CD8-positive, alpha-beta memory T cell (primary cell): ENCODE data around the gene HAPLN2. TPM values are rescaled to one million over a fixed set of nuclear protein-coding genes. Genes with fewer than 3 reads are reported as not detected.

ENCODE experiments used
- CTCF ChIA-PET: fragments of 350-600 bp; sonication (Branson Sonifier 250); formaldehyde crosslinking; loops from one replicate; lab custom pipeline; 2021; ENCODE audit warnings: antibody characterized with exemption; lab: Charles Lee
- POLR2A ChIA-PET: fragments of 350-600 bp; sonication (Branson Sonifier 250); formaldehyde crosslinking; loops from one replicate; lab custom pipeline; 2021; ENCODE audit warnings: antibody characterized with exemption; lab: Charles Lee
- DNase-seq, 5 donors: peaks; one replicate each; pipeline versions ENCODE4 v3.0.0 to v3.0.0-alpha.2; 2020 to 2022; ENCODE audit warnings: mixed read lengths in 1 of 5
- H3K27ac ChIP-seq: one replicate; pipeline ENCODE4 v1.7.0; 2013; ENCODE audit warnings: low read depth, mild to moderate bottlenecking, low read length, moderate library complexity
- H3K27me3 ChIP-seq: 2 replicates; pipeline ENCODE4 v1.7.0; 2013; ENCODE audit warnings: low read length, mild to moderate bottlenecking; ENCODE audit not compliant: insufficient read depth, poor library complexity, severe bottlenecking
- H3K36me3 ChIP-seq: 2 replicates; pipeline ENCODE4 v1.7.0; 2013; ENCODE audit warnings: mild to moderate bottlenecking, low read length, moderate library complexity; ENCODE audit not compliant: insufficient read depth
- H3K4me1 ChIP-seq: 2 replicates; pipeline ENCODE4 v1.7.0; 2013; ENCODE audit warnings: mild to moderate bottlenecking, low read length, moderate library complexity; ENCODE audit not compliant: insufficient read depth
- H3K4me3 ChIP-seq: 2 replicates; pipeline ENCODE4 v1.7.0; 2013; ENCODE audit warnings: mild to moderate bottlenecking, low read length
- H3K9me3 ChIP-seq: 2 replicates; pipeline ENCODE4 v1.7.0; 2013; ENCODE audit warnings: mild to moderate bottlenecking, low read length
- H3K27ac Mint-ChIP-seq, 8 donors: one replicate each; pipeline ENCODE4 v1.8.0; 2020 to 2021; ENCODE audit warnings: mixed read lengths in 8 of 8, mild to moderate bottlenecking in 6 of 8, inconsistent platforms in 3 of 8, moderate library complexity in 3 of 8
- H3K27me3 Mint-ChIP-seq, 2 donors: one replicate each; pipeline ENCODE4 v1.8.0; 2020 to 2021; ENCODE audit warnings: mixed read lengths in 2 of 2, mild to moderate bottlenecking in 1 of 2, moderate library complexity in 1 of 2
- H3K36me3 Mint-ChIP-seq, 3 donors: one replicate each; pipeline ENCODE4 v1.8.0; 2020 to 2021; ENCODE audit warnings: mixed read lengths in 3 of 3, inconsistent platforms in 1 of 3, mild to moderate bottlenecking in 1 of 3
- H3K4me1 Mint-ChIP-seq, 3 donors: one replicate each; pipeline ENCODE4 v1.8.0; 2020 to 2021; ENCODE audit warnings: mixed read lengths in 3 of 3, inconsistent platforms in 1 of 3, mild to moderate bottlenecking in 1 of 3
- H3K4me3 Mint-ChIP-seq, 7 donors: one replicate each; pipeline ENCODE4 v1.8.0; 2020 to 2021; ENCODE audit warnings: mixed read lengths in 7 of 7, mild to moderate bottlenecking in 6 of 7, moderate library complexity in 4 of 7, inconsistent platforms in 2 of 7
- H3K9me3 Mint-ChIP-seq, 5 donors: one replicate each; pipeline ENCODE4 v1.8.0; 2020 to 2022; ENCODE audit warnings: mixed read lengths in 5 of 5, mild to moderate bottlenecking in 3 of 5, moderate library complexity in 2 of 5, inconsistent platforms in 1 of 5
- polyA plus RNA-seq: library from polyadenylated mRNA; unstranded; fragments of 300-500 nt; fragmentation: Illumina TruSeq; gene quantifications from one replicate; pipeline ENCODE4 v1.2.3, GENCODE V29; 2021
- total RNA-seq, 2 experiments: library from RNA; stranded (reverse); gene quantifications; one replicate each; pipeline ENCODE4 v1.2.3, GENCODE V29; 2021

The HAPLN2 gene
- total and polyA plus RNA-seq, 3 experiments from 2014 or later: not detected

- no peaks in the 10 kb centered on the region for H3K27me3 Mint-ChIP-seq
- peak overlapping the region; percentile 81 to 94 (median 90) for H3K4me3 Mint-ChIP-seq
- peaks cover 20% of the 10 kb centered on the region for H3K4me1 ChIP-seq
- peaks cover 0 to 42% (median 7%) of the 10 kb centered on the region in 3 donors for H3K36me3 Mint-ChIP-seq
- peak overlapping the region; percentile 70 for H3K4me3 ChIP-seq
- ChIA-PET CTCF (interaction anchor here (0.9 to 3.9 kb wide), 8 partner anchors 10 to 207 kb away, joined by 3 to 22 read pairs (median 4); partner anchors contain the start of gene MEF2D), POLR2A (interaction anchor here (0.5 to 2.1 kb wide), 11 partner anchors 9 to 135 kb away, joined by 3 to 10 read pairs (median 5); partner anchors contain the start of genes GPATCH4 and MEF2D)
- H3K27ac Mint-ChIP-seq: peak overlapping the region; percentile 63 to 94 (median 82)
- no peaks in the 10 kb centered on the region for H3K9me3 ChIP-seq
- H3K27ac ChIP-seq: peak overlapping the region; percentile 67
- no peaks in the 10 kb centered on the region for H3K9me3 Mint-ChIP-seq
- DNase-seq: no peak
- no peaks in the 10 kb centered on the region for H3K27me3 ChIP-seq
- peaks cover 8% of the 10 kb centered on the region for H3K36me3 ChIP-seq
- peaks cover 20 to 24% (median 23%) of the 10 kb centered on the region in 3 donors for H3K4me1 Mint-ChIP-seq
These were observed 26.9 kb upstream of the HAPLN2 start for GRCh38 chr1:156592158-156592909.

- CTCF ChIA-PET: interaction anchor here (0.9 to 3.9 kb wide), 8 partner anchors 9 to 207 kb away, joined by 3 to 22 read pairs (median 4); partner anchors contain the start of gene MEF2D
- POLR2A ChIA-PET: no interaction called here
- Histone ChIP-seq H3K36me3 (peaks cover 15% of the 10 kb centered on the region), H3K27me3 (no peaks in the 10 kb centered on the region), H3K27ac (no peak overlapping the region), H3K4me3 (no peak overlapping the region), H3K9me3 (no peaks in the 10 kb centered on the region), H3K4me1 (peaks cover 20% of the 10 kb centered on the region)
- peak overlapping the region; percentile 81 to 94 (median 90) for H3K4me3 Mint-ChIP-seq
- no peaks in the 10 kb centered on the region for H3K27me3 Mint-ChIP-seq
- H3K36me3 Mint-ChIP-seq: peaks cover 0 to 50% (median 7%) of the 10 kb centered on the region in 3 donors
- no peak for DNase-seq
- H3K4me1 Mint-ChIP-seq: peaks cover 20 to 24% (median 23%) of the 10 kb centered on the region in 3 donors
- H3K27ac Mint-ChIP-seq: peak overlapping the region; percentile 63 to 90 (median 79)
- H3K9me3 Mint-ChIP-seq: no peaks in the 10 kb centered on the region
These were observed 26.1 kb upstream of the HAPLN2 start for GRCh38 chr1:156592910-156593660.

- Histone ChIP-seq H3K36me3 (peaks cover 20% of the 10 kb centered on the region), H3K4me3 (no peak overlapping the region), H3K27me3 (no peaks in the 10 kb centered on the region), H3K27ac (no peak overlapping the region), H3K4me1 (peaks cover 20% of the 10 kb centered on the region), H3K9me3 (no peaks in the 10 kb centered on the region)
- Mint-ChIP-seq H3K36me3 (peaks cover 0 to 55% (median 7%) of the 10 kb centered on the region in 3 donors), H3K27me3 (no peaks in the 10 kb centered on the region), H3K9me3 (no peaks in the 10 kb centered on the region), H3K4me1 (peaks cover 20 to 24% (median 23%) of the 10 kb centered on the region in 3 donors), H3K4me3 (peak overlapping the region in 1 of 7 donors; percentile 61), H3K27ac (peak overlapping the region in 1 of 8 donors; percentile 90)
- DNase-seq: no peak
- CTCF ChIA-PET: interaction anchor here (1.0 to 3.9 kb wide), 7 partner anchors 9 to 138 kb away, joined by 3 to 22 read pairs (median 3); partner anchors contain the start of gene MEF2D
- POLR2A ChIA-PET: no interaction called here
These were observed 25.6 kb upstream of the HAPLN2 start for GRCh38 chr1:156593661-156593989.

DNA sequence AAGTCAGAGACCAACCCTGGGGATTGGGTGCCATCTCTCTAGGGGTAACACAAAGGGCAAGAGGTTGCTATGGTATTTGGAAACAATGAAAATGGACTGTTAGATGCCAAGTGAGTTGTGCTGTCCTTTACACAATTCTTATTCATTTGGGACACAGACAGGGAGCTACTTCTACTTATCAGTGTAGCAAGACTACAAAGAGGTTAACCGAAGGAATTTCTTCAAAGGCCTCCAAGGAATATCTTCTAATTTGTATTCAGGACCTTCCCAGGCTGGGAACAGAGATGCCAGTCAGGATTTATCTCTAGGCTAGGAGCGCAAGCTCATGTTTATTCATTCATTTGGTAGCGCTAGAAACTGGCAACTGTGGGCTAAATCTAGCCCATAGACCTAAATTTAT is 25.0 kb upstream of the HAPLN2 start:
- peak overlapping the region in 4 of 8 donors; percentile 23 to 50 (median 45) for H3K27ac Mint-ChIP-seq
- CTCF ChIA-PET: interaction anchor here (0.7 to 3.9 kb wide), 7 partner anchors 12 to 208 kb away, joined by 3 to 22 read pairs (median 3); no protein-coding TSS in a partner anchor
- POLR2A ChIA-PET: no interaction called here
- H3K4me3 ChIP-seq: no peak overlapping the region
- no peaks in the 10 kb centered on the region for H3K27me3 Mint-ChIP-seq
- H3K27ac ChIP-seq: no peak overlapping the region
- peaks cover 24% of the 10 kb centered on the region for H3K36me3 ChIP-seq
- H3K4me1 Mint-ChIP-seq: peaks cover 20 to 24% (median 24%) of the 10 kb centered on the region in 3 donors
- no peaks in the 10 kb centered on the region for H3K9me3 Mint-ChIP-seq
- H3K27me3 ChIP-seq: no peaks in the 10 kb centered on the region
- peaks cover 0 to 59% (median 7%) of the 10 kb centered on the region in 3 donors for H3K36me3 Mint-ChIP-seq
- peak overlapping the region in 2 of 7 donors; percentile 45 to 61 for H3K4me3 Mint-ChIP-seq
- no peaks in the 10 kb centered on the region for H3K9me3 ChIP-seq
- peaks cover 21% of the 10 kb centered on the region for H3K4me1 ChIP-seq
- no peak for DNase-seq

DNA sequence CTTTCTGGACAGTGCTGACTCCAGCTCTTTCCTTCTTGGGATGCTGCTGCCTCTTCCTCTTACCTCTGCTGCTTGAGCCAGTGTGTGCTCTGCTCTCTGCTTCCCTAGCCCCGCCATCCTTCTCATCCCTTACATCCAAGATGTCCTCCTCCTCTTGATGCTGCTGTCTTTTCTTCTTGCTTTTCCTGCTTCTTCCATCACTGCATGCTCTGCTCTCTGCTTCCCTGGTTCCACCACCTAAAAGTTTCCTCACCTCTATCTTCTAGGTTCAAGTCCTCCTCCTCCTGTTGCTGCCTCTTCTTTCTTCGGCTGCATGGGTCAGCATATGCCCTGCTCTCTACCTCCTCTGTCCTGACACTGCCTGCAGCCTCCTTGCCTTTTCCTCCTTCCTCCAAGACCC is 24.2 kb upstream of the HAPLN2 start:
- H3K27ac ChIP-seq: no peak overlapping the region
- CTCF ChIA-PET: interaction anchor here (1.1 to 3.5 kb wide), 4 partner anchors 13 to 139 kb away, joined by 3 to 13 read pairs (median 3); no protein-coding TSS in a partner anchor
- H3K4me1 Mint-ChIP-seq: peaks cover 27 to 30% (median 30%) of the 10 kb centered on the region in 3 donors
- peaks cover 24% of the 10 kb centered on the region for H3K36me3 ChIP-seq
- DNase-seq: no peak
- POLR2A ChIA-PET: no interaction called here
- H3K9me3 ChIP-seq: no peaks in the 10 kb centered on the region
- no peaks in the 10 kb centered on the region for H3K27me3 Mint-ChIP-seq
- H3K4me1 ChIP-seq: peaks cover 29% of the 10 kb centered on the region
- peak overlapping the region in 1 of 7 donors; percentile 61 for H3K4me3 Mint-ChIP-seq
- H3K9me3 Mint-ChIP-seq: no peaks in the 10 kb centered on the region
- peaks cover 0 to 64% (median 7%) of the 10 kb centered on the region in 3 donors for H3K36me3 Mint-ChIP-seq
- H3K27me3 ChIP-seq: no peaks in the 10 kb centered on the region
- H3K4me3 ChIP-seq: no peak overlapping the region
- H3K27ac Mint-ChIP-seq: peak overlapping the region in 5 of 8 donors; percentile 1 to 92 (median 53)

DNA sequence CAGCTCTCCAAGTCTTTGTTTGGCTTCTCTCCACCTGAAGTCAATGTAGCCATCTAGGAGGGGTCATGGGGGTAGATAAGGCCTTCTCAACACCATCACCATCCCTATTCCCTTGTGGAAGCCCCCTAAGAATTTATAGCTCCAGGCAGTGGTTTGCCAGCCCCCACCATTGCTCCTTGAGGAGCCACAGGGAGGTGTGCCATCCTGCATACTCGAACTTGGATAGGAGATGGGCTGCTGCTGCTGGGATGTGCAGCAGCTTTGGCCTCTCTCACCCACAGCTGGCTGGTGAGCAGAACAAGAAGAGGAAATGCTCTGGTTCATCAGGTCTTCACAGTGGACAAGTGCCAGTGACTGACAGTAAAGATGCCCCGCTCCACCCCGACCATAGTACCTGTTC is 22.8 kb upstream of the HAPLN2 start:
- H3K9me3 Mint-ChIP-seq: no peaks in the 10 kb centered on the region
- Histone ChIP-seq H3K27ac (no peak overlapping the region), H3K27me3 (no peaks in the 10 kb centered on the region), H3K4me3 (no peak overlapping the region), H3K4me1 (peaks cover 29% of the 10 kb centered on the region), H3K36me3 (peaks cover 24% of the 10 kb centered on the region), H3K9me3 (no peaks in the 10 kb centered on the region)
- H3K27me3 Mint-ChIP-seq: no peaks in the 10 kb centered on the region
- CTCF ChIA-PET: interaction anchor here (1.4 to 3.5 kb wide), 2 partner anchors 12 to 139 kb away, joined by 3 to 13 read pairs; no protein-coding TSS in a partner anchor
- no peak overlapping the region for H3K4me3 Mint-ChIP-seq
- no peak for DNase-seq
- peaks cover 31 to 36% (median 35%) of the 10 kb centered on the region in 3 donors for H3K4me1 Mint-ChIP-seq
- H3K36me3 Mint-ChIP-seq: peaks cover 0 to 65% (median 7%) of the 10 kb centered on the region in 3 donors
- H3K27ac Mint-ChIP-seq: peak overlapping the region in 4 of 8 donors; percentile 0 to 88 (median 40)
- POLR2A ChIA-PET: no interaction called here

- peak overlapping the region in 5 of 8 donors; percentile 2 to 52 (median 27) for H3K27ac Mint-ChIP-seq
- H3K36me3 Mint-ChIP-seq: peaks cover 0 to 65% (median 7%) of the 10 kb centered on the region in 3 donors
- CTCF ChIA-PET: interaction anchor here (2.1 kb wide), 2 partner anchors 10 to 152 kb away, joined by 5 to 6 read pairs; no protein-coding TSS in a partner anchor
These were observed 21.1 kb upstream of the HAPLN2 start for GRCh38 chr1:156598125-156598524.

More at GRCh38 chr1:156598125-156598524, 21.1 kb upstream of the HAPLN2 start:
- H3K9me3 ChIP-seq: no peaks in the 10 kb centered on the region
- no peak for DNase-seq
- Mint-ChIP-seq H3K27me3 (no peaks in the 10 kb centered on the region), H3K4me1 (peaks cover 36 to 40% (median 40%) of the 10 kb centered on the region in 3 donors), H3K4me3 (peak overlapping the region in 1 of 7 donors; percentile 28), H3K9me3 (no peaks in the 10 kb centered on the region)
- no peak overlapping the region for H3K27ac ChIP-seq
- no peak overlapping the region for H3K4me3 ChIP-seq
- no peaks in the 10 kb centered on the region for H3K27me3 ChIP-seq
- peaks cover 24% of the 10 kb centered on the region for H3K36me3 ChIP-seq
- POLR2A ChIA-PET: no interaction called here
- H3K4me1 ChIP-seq: peaks cover 32% of the 10 kb centered on the region
